SKM-1 treated with dmso at 0.1 percent for 144 hours (cell line): Measurements from ENCODE around the gene HAPLN1.

Experiments used
- DNase-seq: peaks from one replicate; lab custom pipeline; 2025; ENCODE audit not compliant: unreplicated experiment; lab: John Stamatoyannopoulos, UW

HAPLN1 gene

GRCh38 chr5:83644301-83644700, 76.4 kb downstream of the HAPLN1 start:
- DNase-seq = no peak

- no peak for DNase-seq
Observed at GRCh38 chr5:83641946-83642345, 78.7 kb downstream of the HAPLN1 start.

GRCh38 chr5:83639911-83640310, 80.7 kb downstream of the HAPLN1 start:
- DNase-seq = no peak

- DNase-seq = no peak
Observed at GRCh38 chr5:83636156-83636555, 84.5 kb downstream of the HAPLN1 start.

- no peak for DNase-seq
Observed at GRCh38 chr5:83633285-83633684, 87.4 kb downstream of the HAPLN1 start.

- no peak for DNase-seq
Observed at GRCh38 chr5:83632874-83633273, 87.8 kb downstream of the HAPLN1 start.

- no peak for DNase-seq
Observed at GRCh38 chr5:83628360-83628759, 92.3 kb downstream of the HAPLN1 start.

- DNase-seq = no peak
Observed at GRCh38 chr5:83614841-83615240, 105.8 kb downstream of the HAPLN1 start.

GRCh38 chr5:83608122-83608521, 112.5 kb downstream of the HAPLN1 start:
- DNase-seq = peak; percentile 53

GRCh38 chr5:83595217-83595616, 125.4 kb downstream of the HAPLN1 start:
- DNase-seq = no peak

GRCh38 chr5:83590966-83591365, 129.7 kb downstream of the HAPLN1 start:
- no peak for DNase-seq

- DNase-seq = no peak
Observed at GRCh38 chr5:83589786-83590185, 130.9 kb downstream of the HAPLN1 start.
